Measurements from ENCODE around the gene LRRC58.

GRCh38 chr3:120285508-120285841 is 63.7 kb downstream of the LRRC58 start:
- TF ChIP-seq GATA2 (IDR thresholded peaks at IDR 0.05; ENCODE audit: low read depth, low read length) (no peak), GATA3 (IDR thresholded peaks at IDR 0.05; ENCODE audit: low read depth, low read length) (no peak)

All from SH-SY5Y (cell line).